GOT3 (cell line): Measurements from ENCODE around the gene MAPRE2.

Source experiments
- DNase-seq: peaks from one replicate; lab custom pipeline; 2025; ENCODE audit warnings: mixed read lengths; lab: John Stamatoyannopoulos, UW

MAPRE2 gene

GRCh38 chr18:35038029-35038428 lies 3.2 kb upstream of the MAPRE2 start:
- DNase-seq: no peak

GRCh38 chr18:35038881-35039491 lies 2.2 kb upstream of the MAPRE2 start:
- DNase-seq: no peak

- no peak for DNase-seq
Measured at GRCh38 chr18:35040638-35040987, 600 bp upstream of the MAPRE2 start.

- DNase-seq: no peak
Measured at GRCh38 chr18:35041815-35042387, 688 bp downstream of the MAPRE2 start.

- DNase-seq: no peak
Measured at GRCh38 chr18:35042389-35043071, 1.3 kb downstream of the MAPRE2 start.

GRCh38 chr18:35043207-35043606 lies 2.0 kb downstream of the MAPRE2 start:
- no peak for DNase-seq

GRCh38 chr18:35045121-35045520 lies 3.9 kb downstream of the MAPRE2 start:
- DNase-seq: no peak

GRCh38 chr18:35045806-35046205 lies 4.6 kb downstream of the MAPRE2 start:
- DNase-seq: no peak

GRCh38 chr18:35047697-35048292 lies 6.6 kb downstream of the MAPRE2 start:
- no peak for DNase-seq

- DNase-seq: no peak
Measured at GRCh38 chr18:35049111-35050027, 8.2 kb downstream of the MAPRE2 start.

GRCh38 chr18:35050028-35050546 lies 8.9 kb downstream of the MAPRE2 start:
- DNase-seq: no peak

GRCh38 chr18:35050705-35051195 lies 9.5 kb downstream of the MAPRE2 start:
- DNase-seq: no peak

GRCh38 chr18:35051641-35052377 lies 10.6 kb downstream of the MAPRE2 start:
- no peak for DNase-seq

GRCh38 chr18:35054401-35054800 lies 13.2 kb downstream of the MAPRE2 start:
- no peak for DNase-seq

GRCh38 chr18:35055105-35055504 lies 13.9 kb downstream of the MAPRE2 start:
- no peak for DNase-seq

GRCh38 chr18:35055726-35056125 lies 14.5 kb downstream of the MAPRE2 start:
- DNase-seq: no peak

GRCh38 chr18:35059280-35059927 lies 18.2 kb downstream of the MAPRE2 start:
- DNase-seq: no peak

GRCh38 chr18:35060122-35060815 lies 19.1 kb downstream of the MAPRE2 start:
- no peak for DNase-seq

GRCh38 chr18:35061336-35061735 lies 20.1 kb downstream of the MAPRE2 start:
- no peak for DNase-seq

- DNase-seq: no peak
Measured at GRCh38 chr18:35061804-35062203, 20.6 kb downstream of the MAPRE2 start.
